Tibial nerve (tissue), 3 donors: ENCODE data around the gene RFC1.

Experiments used
- CTCF ChIP-seq, 5 experiments: fragments of 200-600 bp in 3 of 5; fragments of 450-650 bp in 2 of 5; sonication (generic) in 3 of 5; IDR thresholded peaks; one replicate each; pipeline ENCODE4 v1.5.1; 2016 to 2019; ENCODE audit warnings: antibody characterized with exemption in 5 of 5, mild to moderate bottlenecking in 3 of 5, moderate library complexity in 2 of 5
- POLR2A ChIP-seq, 2 donors: fragments of 450-650 bp; IDR thresholded peaks; one replicate each; pipeline ENCODE4 v1.6.1; 2017; ENCODE audit warnings: antibody characterized with exemption in 2 of 2, mild to moderate bottlenecking in 2 of 2, moderate library complexity in 2 of 2

- TF ChIP-seq POLR2A (IDR thresholded peaks at IDR 0.05) = no peak
- no peak for TF ChIP-seq CTCF (IDR thresholded peaks at IDR 0.05)
These were observed 25.0 kb downstream of the RFC1 start for GRCh38 chr4:39341075-39341725.
